Measurements from ENCODE around the gene IGFBP1.
"Not testable (repeated sequence)": the region's sequence is repeated elsewhere in the genome, so short reads cannot be mapped to it uniquely, and the experiment has no call there.

The IGFBP1 gene

DNA sequence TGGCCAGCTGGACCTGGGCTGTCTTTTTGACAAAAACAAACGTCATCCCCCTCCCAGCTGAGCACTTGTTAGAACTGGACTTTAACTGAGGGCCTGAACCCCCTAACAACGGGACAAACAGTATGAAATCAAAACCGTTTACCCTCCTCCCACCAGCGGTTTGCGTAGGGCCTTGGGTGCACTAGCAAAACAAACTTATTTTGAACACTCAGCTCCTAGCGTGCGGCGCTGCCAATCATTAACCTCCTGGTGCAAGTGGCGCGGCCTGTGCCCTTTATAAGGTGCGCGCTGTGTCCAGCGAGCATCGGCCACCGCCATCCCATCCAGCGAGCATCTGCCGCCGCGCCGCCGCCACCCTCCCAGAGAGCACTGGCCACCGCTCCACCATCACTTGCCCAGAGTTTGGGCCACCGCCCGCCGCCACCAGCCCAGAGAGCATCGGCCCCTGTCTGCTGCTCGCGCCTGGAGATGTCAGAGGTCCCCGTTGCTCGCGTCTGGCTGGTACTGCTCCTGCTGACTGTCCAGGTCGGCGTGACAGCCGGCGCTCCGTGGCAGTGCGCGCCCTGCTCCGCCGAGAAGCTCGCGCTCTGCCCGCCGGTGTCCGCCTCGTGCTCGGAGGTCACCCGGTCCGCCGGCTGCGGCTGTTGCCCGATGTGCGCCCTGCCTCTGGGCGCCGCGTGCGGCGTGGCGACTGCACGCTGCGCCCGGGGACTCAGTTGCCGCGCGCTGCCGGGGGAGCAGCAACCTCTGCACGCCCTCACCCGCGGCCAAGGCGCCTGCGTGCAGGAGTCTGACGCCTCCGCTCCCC is at the start of gene IGFBP1:
IGFBP1 (plus strand) TSS at position 304 of the 808 bp plus-strand sequence; CDS start at position 469, 165 bp downstream.
- Mint-ChIP-seq H3K4me3 (peak within 1 kb of the TSS; percentile 23 to 65), H3K27me3 (peaks cover 79% of the 10 kb centered on the region), H3K4me1 (peaks cover 6% of the 10 kb centered on the region), H3K9me3 (no peaks in the 10 kb centered on the region), H3K27ac (no peak within 1 kb of the TSS)
- ATAC-seq = peak; percentile 47
- DNase-seq = no peak

- ATAC-seq, H3K4me1 Mint-ChIP-seq, H3K9me3 Mint-ChIP-seq, DNase-seq, H3K27ac Mint-ChIP-seq, H3K4me3 Mint-ChIP-seq, H3K27me3 Mint-ChIP-seq: not testable (repeated sequence)
Observed at GRCh38 chr7:45838852-45839251, 49.4 kb upstream of the IGFBP1 start.

GRCh38 chr7:45841926-45842717 is 46.2 kb upstream of the IGFBP1 start:
- H3K27ac Mint-ChIP-seq, ATAC-seq, H3K4me1 Mint-ChIP-seq, H3K9me3 Mint-ChIP-seq, H3K4me3 Mint-ChIP-seq, H3K27me3 Mint-ChIP-seq, DNase-seq: not testable (repeated sequence)

GRCh38 chr7:45846536-45846935 is 41.8 kb upstream of the IGFBP1 start:
- DNase-seq, H3K9me3 Mint-ChIP-seq, H3K27me3 Mint-ChIP-seq, H3K27ac Mint-ChIP-seq, ATAC-seq, H3K4me3 Mint-ChIP-seq, H3K4me1 Mint-ChIP-seq: not testable (repeated sequence)

DNA sequence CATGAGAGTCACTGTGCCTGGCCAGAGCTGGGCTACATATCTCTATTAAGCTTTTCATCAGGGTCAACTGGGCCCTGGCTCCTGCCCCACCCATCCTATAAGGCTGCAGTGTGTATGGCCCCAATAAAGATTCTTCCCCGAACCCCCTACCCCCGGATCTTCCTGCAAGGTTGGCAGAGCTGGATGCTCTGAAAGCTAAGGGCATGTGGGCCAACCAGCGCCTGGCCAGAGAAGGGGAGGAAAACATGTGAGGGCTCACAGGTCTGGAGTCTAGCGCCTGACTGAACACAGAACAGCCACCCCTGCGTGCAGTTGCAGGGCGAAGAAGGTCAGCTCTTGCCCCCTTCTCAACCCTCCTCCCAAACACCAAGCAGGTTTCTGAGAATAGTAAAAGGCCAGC is 39.6 kb upstream of the IGFBP1 start:
- not testable (repeated sequence) for DNase-seq, H3K9me3 Mint-ChIP-seq, H3K27ac Mint-ChIP-seq, H3K4me1 Mint-ChIP-seq, H3K4me3 Mint-ChIP-seq
- ATAC-seq = peak; percentile 20
- H3K27me3 Mint-ChIP-seq = peaks cover 13% of the 10 kb centered on the region

DNA sequence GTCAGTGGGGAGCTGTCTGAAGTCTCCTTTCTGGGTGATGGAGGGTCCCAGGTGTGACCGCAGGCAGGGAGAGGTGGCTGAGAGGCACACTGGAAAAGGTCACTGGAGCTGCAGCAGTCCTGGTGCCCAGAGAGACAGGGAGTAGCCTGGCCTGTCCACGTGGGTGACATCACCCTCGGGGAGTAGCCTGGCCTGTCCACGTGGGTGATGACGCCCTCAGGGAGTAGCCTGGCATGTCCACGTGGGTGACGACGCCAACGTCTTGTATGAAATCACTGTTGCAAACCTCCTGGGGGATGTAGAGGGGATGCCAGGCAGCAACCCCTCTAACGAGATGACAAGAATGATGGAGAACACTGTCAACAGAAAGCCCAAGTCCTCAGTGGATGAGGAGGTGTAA is 35.3 kb upstream of the IGFBP1 start:
- not testable (repeated sequence) for H3K27ac Mint-ChIP-seq, H3K4me1 Mint-ChIP-seq, H3K9me3 Mint-ChIP-seq, DNase-seq, H3K4me3 Mint-ChIP-seq, ATAC-seq
- peaks cover 15% of the 10 kb centered on the region for H3K27me3 Mint-ChIP-seq

- peak overlapping the region in 1 of 2 donors; percentile 33 for H3K27ac Mint-ChIP-seq
Observed at GRCh38 chr7:45853491-45853890, 34.8 kb upstream of the IGFBP1 start.

GRCh38 chr7:45855680-45856079 is 32.6 kb upstream of the IGFBP1 start:
- H3K4me3 Mint-ChIP-seq, H3K4me1 Mint-ChIP-seq, DNase-seq, H3K9me3 Mint-ChIP-seq, ATAC-seq, H3K27ac Mint-ChIP-seq: not testable (repeated sequence)
- H3K27me3 Mint-ChIP-seq = peaks cover 15% of the 10 kb centered on the region

More at GRCh38 chr7:45853491-45853890, 34.8 kb upstream of the IGFBP1 start:
- not testable (repeated sequence) for H3K4me1 Mint-ChIP-seq, H3K9me3 Mint-ChIP-seq, ATAC-seq, H3K4me3 Mint-ChIP-seq, DNase-seq
- peaks cover 15% of the 10 kb centered on the region for H3K27me3 Mint-ChIP-seq

DNA sequence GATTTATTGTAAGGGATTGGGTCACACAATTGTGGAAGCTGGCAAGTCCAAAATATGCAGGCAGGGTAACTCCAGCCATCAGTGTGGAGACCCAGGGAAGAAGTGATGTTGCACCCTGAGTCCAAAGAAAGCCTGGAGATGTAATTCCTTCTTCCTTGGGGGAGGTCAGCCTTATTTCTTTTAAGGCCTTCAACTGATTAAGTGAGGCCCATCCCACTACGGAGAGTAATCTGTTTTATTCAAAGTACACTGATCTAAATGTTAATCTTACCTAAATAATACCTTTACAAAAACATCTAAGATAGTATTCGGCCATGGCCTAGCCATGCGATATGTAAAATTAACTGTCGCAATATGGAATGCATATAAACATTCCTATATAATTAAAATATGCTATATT is 31.4 kb upstream of the IGFBP1 start:
- DNase-seq, H3K4me3 Mint-ChIP-seq, H3K9me3 Mint-ChIP-seq, ATAC-seq, H3K4me1 Mint-ChIP-seq, H3K27ac Mint-ChIP-seq: not testable (repeated sequence)
- peaks cover 15% of the 10 kb centered on the region for H3K27me3 Mint-ChIP-seq

GRCh38 chr7:45863715-45864114 is 24.6 kb upstream of the IGFBP1 start:
- Mint-ChIP-seq H3K4me3 (no peak overlapping the region), H3K9me3 (no peaks in the 10 kb centered on the region), H3K27me3 (peaks cover 21% of the 10 kb centered on the region)

DNA sequence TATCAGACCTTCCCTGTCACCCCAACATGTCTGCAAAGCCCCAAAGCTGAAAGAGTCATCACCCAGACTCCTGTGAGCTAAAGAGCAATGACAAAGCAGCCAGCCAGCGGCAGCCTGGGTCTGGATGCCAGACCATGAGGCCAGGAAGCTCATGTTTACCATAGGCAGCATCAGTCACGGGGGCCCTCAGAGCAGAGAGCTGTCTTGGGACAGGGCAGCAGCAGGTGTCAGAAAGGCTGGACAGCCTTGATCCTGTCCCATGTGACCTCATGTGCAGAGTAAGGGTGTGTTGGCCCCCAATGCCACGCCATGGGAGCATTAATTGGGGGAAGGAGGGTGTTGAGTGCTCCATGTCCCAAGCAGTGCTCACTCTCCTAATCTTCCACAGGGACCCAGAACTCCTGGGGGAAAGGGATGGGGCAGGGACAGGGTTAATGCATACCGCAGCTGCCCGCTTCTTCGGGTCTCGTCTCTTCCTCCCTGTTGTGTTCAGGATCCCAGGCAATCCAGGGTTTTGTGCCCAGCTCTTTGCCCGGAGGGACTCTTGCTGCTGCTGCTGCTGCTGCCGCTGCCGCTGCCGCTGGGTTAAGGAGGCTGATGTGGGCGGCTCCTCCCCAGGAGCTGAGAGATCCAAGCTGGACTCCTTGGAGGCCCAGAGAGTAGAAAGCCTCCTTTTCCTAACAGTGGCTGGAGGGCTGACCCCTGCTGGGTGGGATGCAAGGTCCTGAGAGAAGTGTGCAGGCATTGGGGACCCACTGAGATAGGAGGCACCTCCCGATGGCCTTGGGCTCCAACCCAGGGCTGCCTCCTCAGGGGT is 22.5 kb upstream of the IGFBP1 start:
- ATAC-seq = peak; percentile 23
- Mint-ChIP-seq H3K27ac (peak overlapping the region in 1 of 2 donors; percentile 20), H3K27me3 (peaks cover 21% of the 10 kb centered on the region), H3K4me1 (no peaks in the 10 kb centered on the region), H3K4me3 (no peak overlapping the region), H3K9me3 (no peaks in the 10 kb centered on the region)
- no peak for DNase-seq

More at GRCh38 chr7:45863715-45864114, 24.6 kb upstream of the IGFBP1 start:
- Mint-ChIP-seq H3K27ac (no peak overlapping the region), H3K4me1 (no peaks in the 10 kb centered on the region)
- DNase-seq = no peak
- ATAC-seq = no peak

GRCh38 chr7:45867471-45867870 is 20.8 kb upstream of the IGFBP1 start:
- Mint-ChIP-seq H3K4me1 (no peaks in the 10 kb centered on the region), H3K27ac (no peak overlapping the region), H3K9me3 (no peaks in the 10 kb centered on the region), H3K4me3 (no peak overlapping the region), H3K27me3 (peaks cover 15% of the 10 kb centered on the region)
- no peak for ATAC-seq
- no peak for DNase-seq

- DNase-seq = no peak
- H3K4me3 Mint-ChIP-seq = no peak overlapping the region
Observed at GRCh38 chr7:45869426-45869825, 18.9 kb upstream of the IGFBP1 start.

DNA sequence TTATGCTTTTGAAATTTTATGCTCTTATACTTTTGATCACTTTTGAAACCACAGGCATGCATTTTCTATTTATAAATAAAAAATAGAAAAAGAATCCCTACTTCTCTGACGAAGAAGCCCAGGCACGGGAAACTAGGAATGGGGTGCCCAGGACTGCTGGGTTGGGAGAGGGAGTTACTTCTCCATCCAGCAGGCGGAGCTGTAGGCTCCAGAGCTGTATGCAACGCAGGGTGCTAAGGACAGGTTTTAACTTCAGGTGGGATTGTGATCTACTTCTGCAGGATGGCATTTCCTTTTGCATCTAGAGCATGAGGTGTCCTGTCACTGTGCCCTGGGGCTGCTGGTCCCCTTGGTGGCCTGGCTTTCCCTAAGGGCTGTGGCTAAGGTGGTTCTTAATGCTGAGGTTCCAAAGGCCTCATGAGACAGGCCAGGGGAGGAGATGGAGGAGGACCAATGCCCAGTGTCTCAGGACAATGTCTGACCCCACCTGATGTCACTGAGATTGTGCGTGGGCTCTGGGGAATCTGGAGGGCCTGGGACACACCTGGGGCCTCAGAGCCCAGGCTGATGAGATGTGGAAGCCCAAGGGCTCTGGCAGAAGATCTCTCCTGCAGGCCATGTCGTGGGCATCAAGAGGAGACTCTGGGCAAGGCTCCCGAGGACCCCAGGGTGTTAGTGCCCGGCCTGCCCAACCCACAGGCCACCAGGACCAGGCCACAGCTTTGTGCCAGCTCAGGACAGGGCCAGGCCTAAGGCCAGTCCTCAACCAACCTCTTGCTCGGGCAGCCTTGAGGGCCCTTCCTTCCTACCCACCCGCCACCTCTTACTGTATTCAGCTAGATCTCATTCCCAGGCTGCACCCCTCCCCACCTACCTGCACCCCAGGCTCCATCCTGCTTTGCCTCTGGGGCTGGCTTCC is 15.9 kb upstream of the IGFBP1 start:
- DNase-seq = no peak
- Mint-ChIP-seq H3K27me3 (no peaks in the 10 kb centered on the region), H3K4me3 (no peak overlapping the region), H3K9me3 (peaks cover 0 to 3% of the 10 kb centered on the region in 2 donors), H3K27ac (no peak overlapping the region), H3K4me1 (no peaks in the 10 kb centered on the region)
- ATAC-seq = no peak

More at GRCh38 chr7:45869426-45869825, 18.9 kb upstream of the IGFBP1 start:
- no peak overlapping the region for H3K27ac Mint-ChIP-seq
- H3K9me3 Mint-ChIP-seq = no peaks in the 10 kb centered on the region
- ATAC-seq = no peak
- no peaks in the 10 kb centered on the region for H3K27me3 Mint-ChIP-seq
- no peaks in the 10 kb centered on the region for H3K4me1 Mint-ChIP-seq

Measured in stimulated activated naive CD8-positive, alpha-beta T cell treated with anti-CD3 and anti-CD28 coated beads, Interleukin-15, amount 100 ng/mL, for 72 hours (primary cell).